NCI-H128 (cell line): Measurements from ENCODE around the gene AURKB.
"Not testable (repeated sequence)": the region's sequence is repeated elsewhere in the genome, so short reads cannot be mapped to it uniquely, and the experiment has no call there.

Source experiments
- DNase-seq: peaks from one replicate; lab custom pipeline; 2025; ENCODE audit not compliant: unreplicated experiment; lab: John Stamatoyannopoulos, UW

AURKB gene

GRCh38 chr17:8225813-8226535 lies 15.6 kb upstream of the AURKB start:
- DNase-seq, result no peak

- DNase-seq, result no peak
These were observed 14.8 kb upstream of the AURKB start for GRCh38 chr17:8224891-8225812.

GRCh38 chr17:8223356-8224126 lies 13.2 kb upstream of the AURKB start:
- DNase-seq, result peak; percentile 34

GRCh38 chr17:8222630-8223355 lies 12.4 kb upstream of the AURKB start:
- DNase-seq, result peak; percentile 29

GRCh38 chr17:8222380-8222629 lies 11.9 kb upstream of the AURKB start:
- DNase-seq, result no peak

GRCh38 chr17:8221663-8222379 lies 11.4 kb upstream of the AURKB start:
- DNase-seq, result peak; percentile 71

- peak; percentile 76 for DNase-seq
These were observed 10.6 kb upstream of the AURKB start for GRCh38 chr17:8220783-8221662.

GRCh38 chr17:8214000-8214399 lies 3.6 kb upstream of the AURKB start:
- not testable (repeated sequence) for DNase-seq

GRCh38 chr17:8212312-8213180 lies 2.2 kb upstream of the AURKB start:
- no peak for DNase-seq

- no peak for DNase-seq
These were observed 535 bp upstream of the AURKB start for GRCh38 chr17:8210761-8211458.

- DNase-seq, result no peak
These were observed 3.8 kb downstream of the AURKB start for GRCh38 chr17:8206536-8206935.

- DNase-seq, result no peak
These were observed 5.4 kb downstream of the AURKB start for GRCh38 chr17:8204761-8205555.

- no peak for DNase-seq
These were observed 18.1 kb downstream of the AURKB start for GRCh38 chr17:8192070-8192815.

- DNase-seq, result no peak
These were observed 19.9 kb downstream of the AURKB start for GRCh38 chr17:8190506-8190905.

- peak; percentile 87 for DNase-seq
These were observed 20.5 kb downstream of the AURKB start, which contains the start of gene BORCS6 for GRCh38 chr17:8189711-8190477. Gene BORCS6, minus strand, starts transcription at chr17:8190180. Its CDS starts 40 bp downstream, at chr17:8190140.
